GM19438 (cell line): ENCODE results near the gene GGTLC1.

Experiments used
- ATAC-seq: cut with Tn5 transposase; IDR thresholded peaks from one replicate; pipeline ENCODE4 v1.9.1; 2021; ENCODE audit warnings: low read depth; ENCODE audit not compliant: unreplicated experiment

GGTLC1 gene

GRCh38 chr20:23988561-23988960 is at the start of gene GGTLC1:
Gene GGTLC1, minus strand, starts transcription at chr20:23988779. Its CDS starts 2,168 bp downstream, at chr20:23986611.
- no peak for ATAC-seq

GRCh38 chr20:24034820-24035219 is 46.2 kb upstream of the GGTLC1 start:
- ATAC-seq, result no peak

GRCh38 chr20:24033565-24033964 is 45.0 kb upstream of the GGTLC1 start:
- ATAC-seq, result no peak

GRCh38 chr20:24033151-24033550 is 44.6 kb upstream of the GGTLC1 start:
- no peak for ATAC-seq

- ATAC-seq, result no peak
Measured at GRCh38 chr20:24032400-24032898, 43.9 kb upstream of the GGTLC1 start.

GRCh38 chr20:24027229-24027628 is 38.6 kb upstream of the GGTLC1 start:
- ATAC-seq, result peak; percentile 77

- no peak for ATAC-seq
Measured at GRCh38 chr20:24022621-24023180, 34.1 kb upstream of the GGTLC1 start.

GRCh38 chr20:24018796-24019195 is 30.2 kb upstream of the GGTLC1 start:
- ATAC-seq, result no peak

- ATAC-seq, result no peak
Measured at GRCh38 chr20:24017458-24017755, 28.8 kb upstream of the GGTLC1 start.

GRCh38 chr20:24016607-24017457 is 28.3 kb upstream of the GGTLC1 start:
- ATAC-seq, result no peak

- no peak for ATAC-seq
Measured at GRCh38 chr20:24013953-24014352, 25.4 kb upstream of the GGTLC1 start.

- no peak for ATAC-seq
Measured at GRCh38 chr20:24011282-24011681, 22.7 kb upstream of the GGTLC1 start.

- ATAC-seq, result no peak
Measured at GRCh38 chr20:24007758-24008157, 19.2 kb upstream of the GGTLC1 start.

- no peak for ATAC-seq
Measured at GRCh38 chr20:24007073-24007595, 18.6 kb upstream of the GGTLC1 start.

- no peak for ATAC-seq
Measured at GRCh38 chr20:24006626-24007025, 18.0 kb upstream of the GGTLC1 start.

- ATAC-seq, result no peak
Measured at GRCh38 chr20:24004471-24004870, 15.9 kb upstream of the GGTLC1 start.

GRCh38 chr20:24002896-24003295 is 14.3 kb upstream of the GGTLC1 start:
- ATAC-seq, result no peak

GRCh38 chr20:24001712-24002405 is 13.3 kb upstream of the GGTLC1 start:
- ATAC-seq, result no peak

GRCh38 chr20:23998844-23999243 is 10.3 kb upstream of the GGTLC1 start:
- ATAC-seq, result no peak

- ATAC-seq, result no peak
Measured at GRCh38 chr20:23998392-23998791, 9.8 kb upstream of the GGTLC1 start.

GRCh38 chr20:23995905-23996666 is 7.5 kb upstream of the GGTLC1 start:
- ATAC-seq, result no peak
